Nephron progenitor cell (in vitro differentiated cells): Measurements from ENCODE around the gene ZBTB46.

Source experiments
- DNase-seq: peaks from one replicate; pipeline ENCODE4 v3.0.0; 2021
- H3K27ac Mint-ChIP-seq: 2 replicates; pipeline ENCODE4 v1.8.0; 2021; ENCODE audit warnings: mild to moderate bottlenecking, moderate library complexity, mixed read lengths
- H3K27me3 Mint-ChIP-seq: 2 replicates; pipeline ENCODE4 v1.8.0; 2021; ENCODE audit warnings: mild to moderate bottlenecking, low read depth, mixed read lengths; ENCODE audit not compliant: poor library complexity
- H3K36me3 Mint-ChIP-seq: 2 replicates; pipeline ENCODE4 v1.8.0; 2021; ENCODE audit warnings: low read depth, mixed read lengths
- H3K4me1 Mint-ChIP-seq: 2 replicates; pipeline ENCODE4 v1.8.0; 2021; ENCODE audit warnings: mixed read lengths
- H3K4me3 Mint-ChIP-seq: 2 replicates; pipeline ENCODE4 v1.8.0; 2021; ENCODE audit warnings: mild to moderate bottlenecking, moderate library complexity, mixed read lengths
- H3K9me3 Mint-ChIP-seq: 2 replicates; pipeline ENCODE4 v1.8.0; 2021; ENCODE audit warnings: mild to moderate bottlenecking, moderate library complexity, mixed read lengths
- CTCF ChIP-seq: fragments of 200-600 bp; sonication (generic); IDR thresholded peaks from 2 replicates; pipeline ENCODE4 v1.5.0; 2021; ENCODE audit warnings: antibody characterized with exemption

The ZBTB46 gene

GRCh38 chr20:63795178-63795830 is 35.8 kb downstream of the ZBTB46 start:
- Mint-ChIP-seq H3K27me3 (no peaks in the 10 kb centered on the region), H3K4me1 (peaks cover 32% of the 10 kb centered on the region), H3K27ac (peak overlapping the region; percentile 66), H3K36me3 (peaks cover 55% of the 10 kb centered on the region), H3K4me3 (no peak overlapping the region), H3K9me3 (peaks cover 9% of the 10 kb centered on the region)
- no peak for TF ChIP-seq CTCF
- no peak for DNase-seq

- no peak overlapping the region for H3K4me3 Mint-ChIP-seq
Measured at GRCh38 chr20:63794614-63795013, 36.5 kb downstream of the ZBTB46 start.

GRCh38 chr20:63792866-63793265 is 38.2 kb downstream of the ZBTB46 start:
- DNase-seq: no peak
- no peak for TF ChIP-seq CTCF
- peak overlapping the region; percentile 94 for H3K27ac Mint-ChIP-seq
- no peak overlapping the region for H3K4me3 Mint-ChIP-seq
- H3K36me3 Mint-ChIP-seq: peaks cover 47% of the 10 kb centered on the region
- H3K27me3 Mint-ChIP-seq: no peaks in the 10 kb centered on the region
- H3K9me3 Mint-ChIP-seq: peaks cover 8% of the 10 kb centered on the region
- H3K4me1 Mint-ChIP-seq: peaks cover 35% of the 10 kb centered on the region

More at GRCh38 chr20:63794614-63795013, 36.5 kb downstream of the ZBTB46 start:
- Mint-ChIP-seq H3K27ac (no peak overlapping the region), H3K9me3 (peaks cover 9% of the 10 kb centered on the region), H3K36me3 (peaks cover 50% of the 10 kb centered on the region), H3K4me1 (peaks cover 32% of the 10 kb centered on the region), H3K27me3 (no peaks in the 10 kb centered on the region)
- no peak for TF ChIP-seq CTCF
- no peak for DNase-seq

- peak overlapping the region; percentile 94 for H3K27ac Mint-ChIP-seq
- H3K4me1 Mint-ChIP-seq: peaks cover 36% of the 10 kb centered on the region
- peaks cover 43% of the 10 kb centered on the region for H3K36me3 Mint-ChIP-seq
- H3K4me3 Mint-ChIP-seq: no peak overlapping the region
- H3K27me3 Mint-ChIP-seq: no peaks in the 10 kb centered on the region
- peak; percentile 42 for DNase-seq
- no peak for TF ChIP-seq CTCF
- H3K9me3 Mint-ChIP-seq: peaks cover 3% of the 10 kb centered on the region
Measured at GRCh38 chr20:63791497-63792156, 39.4 kb downstream of the ZBTB46 start.

- H3K27ac Mint-ChIP-seq: peak overlapping the region; percentile 36
- peaks cover 37% of the 10 kb centered on the region for H3K4me1 Mint-ChIP-seq
- no peak for TF ChIP-seq CTCF
- H3K27me3 Mint-ChIP-seq: no peaks in the 10 kb centered on the region
- peaks cover 40% of the 10 kb centered on the region for H3K36me3 Mint-ChIP-seq
- peaks cover under 1% of the 10 kb centered on the region for H3K9me3 Mint-ChIP-seq
- DNase-seq: no peak
- no peak overlapping the region for H3K4me3 Mint-ChIP-seq
Measured at GRCh38 chr20:63790572-63791168, 40.4 kb downstream of the ZBTB46 start.
